T-helper 1 cell treated with Interleukin-12 subunit alpha and Interleukin-12 subunit beta and Interleukin-4 antibody, amounts not matched to agents 30 μg/mL and 1 μg/mL, for 36 hours (primary cell): Measurements from ENCODE around the gene CWF19L2.
"Not testable (repeated sequence)": the region's sequence is repeated elsewhere in the genome, so short reads cannot be mapped to it uniquely, and the experiment has no call there.

Experiments
- H3K27ac Mint-ChIP-seq: one replicate; pipeline ENCODE4 v1.8.0; 2021; ENCODE audit warnings: mild to moderate bottlenecking, mixed read lengths
- H3K27me3 Mint-ChIP-seq: one replicate; pipeline ENCODE4 v1.8.0; 2021; ENCODE audit warnings: low read depth, mixed read lengths
- H3K36me3 Mint-ChIP-seq: one replicate; pipeline ENCODE4 v1.8.0; 2021; ENCODE audit warnings: low read depth, mixed read lengths
- H3K4me1 Mint-ChIP-seq: one replicate; pipeline ENCODE4 v1.8.0; 2021; ENCODE audit warnings: low read depth, mixed read lengths
- H3K4me3 Mint-ChIP-seq: one replicate; pipeline ENCODE4 v1.8.0; 2021; ENCODE audit warnings: mild to moderate bottlenecking, moderate library complexity, mixed read lengths
- H3K9me3 Mint-ChIP-seq: one replicate; pipeline ENCODE4 v1.8.0; 2021; ENCODE audit warnings: mixed read lengths

CWF19L2 gene

GRCh38 chr11:107467696-107468095, 10.1 kb upstream of the CWF19L2 start:
- H3K4me3 Mint-ChIP-seq: no peak overlapping the region
- no peaks in the 10 kb centered on the region for H3K36me3 Mint-ChIP-seq
- peaks cover 16% of the 10 kb centered on the region for H3K9me3 Mint-ChIP-seq
- peaks cover 21% of the 10 kb centered on the region for H3K27me3 Mint-ChIP-seq
- H3K4me1 Mint-ChIP-seq: no peaks in the 10 kb centered on the region
- H3K27ac Mint-ChIP-seq: no peak overlapping the region

- Mint-ChIP-seq H3K9me3 (peaks cover 16% of the 10 kb centered on the region), H3K27me3 (peaks cover 28% of the 10 kb centered on the region)
- H3K4me1 Mint-ChIP-seq, H3K27ac Mint-ChIP-seq, H3K36me3 Mint-ChIP-seq, H3K4me3 Mint-ChIP-seq: not testable (repeated sequence)
Measured at GRCh38 chr11:107466275-107466866, 8.7 kb upstream of the CWF19L2 start.

- Mint-ChIP-seq H3K36me3 (peaks cover 8% of the 10 kb centered on the region), H3K4me1 (peaks cover 21% of the 10 kb centered on the region), H3K27ac (peak overlapping the region; percentile 84), H3K4me3 (peak overlapping the region; percentile 90), H3K27me3 (peaks cover 5% of the 10 kb centered on the region), H3K9me3 (no peaks in the 10 kb centered on the region)
Measured at GRCh38 chr11:107457205-107457557, 444 bp downstream of the CWF19L2 start.

- Mint-ChIP-seq H3K36me3 (peaks cover 14% of the 10 kb centered on the region), H3K27ac (no peak overlapping the region), H3K4me1 (peaks cover 23% of the 10 kb centered on the region)
Measured at GRCh38 chr11:107453594-107454286, 3.9 kb downstream of the CWF19L2 start.

GRCh38 chr11:107446822-107447431, 10.7 kb downstream of the CWF19L2 start:
- H3K9me3 Mint-ChIP-seq: no peaks in the 10 kb centered on the region
- no peak overlapping the region for H3K27ac Mint-ChIP-seq
- no peaks in the 10 kb centered on the region for H3K27me3 Mint-ChIP-seq
- no peak overlapping the region for H3K4me3 Mint-ChIP-seq
- peaks cover 7% of the 10 kb centered on the region for H3K4me1 Mint-ChIP-seq
- H3K36me3 Mint-ChIP-seq: peaks cover 37% of the 10 kb centered on the region

More at GRCh38 chr11:107453594-107454286, 3.9 kb downstream of the CWF19L2 start:
- Mint-ChIP-seq H3K27me3 (no peaks in the 10 kb centered on the region), H3K4me3 (no peak overlapping the region), H3K9me3 (no peaks in the 10 kb centered on the region)

- Mint-ChIP-seq H3K27me3 (no peaks in the 10 kb centered on the region), H3K36me3 (peaks cover 48% of the 10 kb centered on the region), H3K27ac (no peak overlapping the region)
Measured at GRCh38 chr11:107442715-107443215, 14.9 kb downstream of the CWF19L2 start.

GRCh38 chr11:107439586-107440167, 17.9 kb downstream of the CWF19L2 start:
- H3K4me1 Mint-ChIP-seq: peaks cover 2% of the 10 kb centered on the region
- H3K9me3 Mint-ChIP-seq: no peaks in the 10 kb centered on the region
- H3K4me3 Mint-ChIP-seq: no peak overlapping the region
- peaks cover 34% of the 10 kb centered on the region for H3K36me3 Mint-ChIP-seq
- no peak overlapping the region for H3K27ac Mint-ChIP-seq
- no peaks in the 10 kb centered on the region for H3K27me3 Mint-ChIP-seq

More at GRCh38 chr11:107442715-107443215, 14.9 kb downstream of the CWF19L2 start:
- H3K9me3 Mint-ChIP-seq: no peaks in the 10 kb centered on the region
- no peak overlapping the region for H3K4me3 Mint-ChIP-seq
- peaks cover 7% of the 10 kb centered on the region for H3K4me1 Mint-ChIP-seq

GRCh38 chr11:107438148-107438547, 19.5 kb downstream of the CWF19L2 start:
- H3K4me1 Mint-ChIP-seq: peaks cover 2% of the 10 kb centered on the region
- no peaks in the 10 kb centered on the region for H3K27me3 Mint-ChIP-seq
- peaks cover 26% of the 10 kb centered on the region for H3K36me3 Mint-ChIP-seq
- H3K9me3 Mint-ChIP-seq: no peaks in the 10 kb centered on the region
- H3K4me3 Mint-ChIP-seq: no peak overlapping the region
- H3K27ac Mint-ChIP-seq: no peak overlapping the region

GRCh38 chr11:107430525-107430924, 27.1 kb downstream of the CWF19L2 start:
- H3K4me1 Mint-ChIP-seq: peaks cover 4% of the 10 kb centered on the region
- H3K27ac Mint-ChIP-seq: no peak overlapping the region
- no peak overlapping the region for H3K4me3 Mint-ChIP-seq
- H3K9me3 Mint-ChIP-seq: no peaks in the 10 kb centered on the region
- H3K36me3 Mint-ChIP-seq: peaks cover 26% of the 10 kb centered on the region
- no peaks in the 10 kb centered on the region for H3K27me3 Mint-ChIP-seq

GRCh38 chr11:107427569-107428180, 29.9 kb downstream of the CWF19L2 start:
- Mint-ChIP-seq H3K4me1 (peaks cover 4% of the 10 kb centered on the region), H3K9me3 (no peaks in the 10 kb centered on the region), H3K4me3 (no peak overlapping the region), H3K27ac (no peak overlapping the region), H3K36me3 (peaks cover 24% of the 10 kb centered on the region), H3K27me3 (no peaks in the 10 kb centered on the region)

GRCh38 chr11:107413352-107413751, 44.3 kb downstream of the CWF19L2 start:
- Mint-ChIP-seq H3K27me3 (no peaks in the 10 kb centered on the region), H3K36me3 (peaks cover 22% of the 10 kb centered on the region), H3K9me3 (no peaks in the 10 kb centered on the region), H3K4me3 (no peak overlapping the region), H3K27ac (no peak overlapping the region), H3K4me1 (peaks cover 2% of the 10 kb centered on the region)

- Mint-ChIP-seq H3K4me1 (peaks cover 2% of the 10 kb centered on the region), H3K9me3 (peaks cover under 1% of the 10 kb centered on the region), H3K27ac (no peak overlapping the region)
Measured at GRCh38 chr11:107408762-107409211, 48.8 kb downstream of the CWF19L2 start.

GRCh38 chr11:107405260-107405659, 52.4 kb downstream of the CWF19L2 start:
- Mint-ChIP-seq H3K4me1 (no peaks in the 10 kb centered on the region), H3K36me3 (peaks cover 24% of the 10 kb centered on the region), H3K4me3 (no peak overlapping the region), H3K27me3 (no peaks in the 10 kb centered on the region), H3K9me3 (peaks cover 9% of the 10 kb centered on the region), H3K27ac (no peak overlapping the region)

More at GRCh38 chr11:107408762-107409211, 48.8 kb downstream of the CWF19L2 start:
- no peaks in the 10 kb centered on the region for H3K27me3 Mint-ChIP-seq
- peaks cover 19% of the 10 kb centered on the region for H3K36me3 Mint-ChIP-seq
- no peak overlapping the region for H3K4me3 Mint-ChIP-seq

GRCh38 chr11:107401131-107401530, 56.5 kb downstream of the CWF19L2 start:
- H3K4me1 Mint-ChIP-seq, H3K27me3 Mint-ChIP-seq, H3K27ac Mint-ChIP-seq, H3K4me3 Mint-ChIP-seq: not testable (repeated sequence)
- peaks cover 37% of the 10 kb centered on the region for H3K36me3 Mint-ChIP-seq
- peaks cover 17% of the 10 kb centered on the region for H3K9me3 Mint-ChIP-seq
